ENCODE data around the gene CDH4.

CDH4 gene

GRCh38 chr20:61279621-61280150, 27.6 kb downstream of the CDH4 start:
- Histone ChIP-seq H3K9me3 (ENCODE audit: control insufficient read depth in 1 of 2, low read length in 2 of 2) (peaks cover 12 to 23% of the 10 kb centered on the region in 2 donors), H3K27ac (ENCODE audit: low read depth, low read length) (no peak overlapping the region), H3K4me3 (ENCODE audit: low read depth in 1 of 2, low read length in 2 of 2) (no peak overlapping the region), H3K4me1 (ENCODE audit: control insufficient read depth in 1 of 2, insufficient read depth in 2 of 2, low read length in 2 of 2) (no peaks in the 10 kb centered on the region), H3K27me3 (ENCODE audit: control insufficient read depth in 1 of 2, insufficient read depth in 2 of 2, low read length in 2 of 2) (no peaks in the 10 kb centered on the region), H3K36me3 (ENCODE audit: control insufficient read depth in 1 of 2, insufficient read depth in 2 of 2, low read length in 2 of 2) (no peaks in the 10 kb centered on the region), H3K9ac (ENCODE audit: low read depth in 1 of 2, low read length in 2 of 2) (no peak overlapping the region)

GRCh38 chr20:61280217-61280980, 28.3 kb downstream of the CDH4 start:
- no peak overlapping the region for H3K4me3 ChIP-seq (ENCODE audit: low read depth in 1 of 2, low read length in 2 of 2)
- no peaks in the 10 kb centered on the region for H3K36me3 ChIP-seq (ENCODE audit: control insufficient read depth in 1 of 2, insufficient read depth in 2 of 2, low read length in 2 of 2)
- H3K27ac ChIP-seq (ENCODE audit: low read depth, low read length): no peak overlapping the region
- H3K4me1 ChIP-seq (ENCODE audit: control insufficient read depth in 1 of 2, insufficient read depth in 2 of 2, low read length in 2 of 2): no peaks in the 10 kb centered on the region
- peaks cover 11 to 25% of the 10 kb centered on the region in 2 donors for H3K9me3 ChIP-seq (ENCODE audit: control insufficient read depth in 1 of 2, low read length in 2 of 2)
- H3K9ac ChIP-seq (ENCODE audit: low read depth in 1 of 2, low read length in 2 of 2): no peak overlapping the region
- no peaks in the 10 kb centered on the region for H3K27me3 ChIP-seq (ENCODE audit: control insufficient read depth in 1 of 2, insufficient read depth in 2 of 2, low read length in 2 of 2)

- Histone ChIP-seq H3K36me3 (ENCODE audit: control insufficient read depth in 1 of 2, insufficient read depth in 2 of 2, low read length in 2 of 2) (no peaks in the 10 kb centered on the region), H3K9ac (ENCODE audit: low read depth in 1 of 2, low read length in 2 of 2) (no peak overlapping the region), H3K4me1 (ENCODE audit: control insufficient read depth in 1 of 2, insufficient read depth in 2 of 2, low read length in 2 of 2) (no peaks in the 10 kb centered on the region), H3K27me3 (ENCODE audit: control insufficient read depth in 1 of 2, insufficient read depth in 2 of 2, low read length in 2 of 2) (no peaks in the 10 kb centered on the region), H3K9me3 (ENCODE audit: control insufficient read depth in 1 of 2, low read length in 2 of 2) (peaks cover 11 to 25% of the 10 kb centered on the region in 2 donors), H3K27ac (ENCODE audit: low read depth, low read length) (no peak overlapping the region), H3K4me3 (ENCODE audit: low read depth in 1 of 2, low read length in 2 of 2) (no peak overlapping the region)
Observed at GRCh38 chr20:61281286-61281795, 29.3 kb downstream of the CDH4 start.

- Histone ChIP-seq H3K27ac (ENCODE audit: low read depth, low read length) (no peak overlapping the region), H3K4me3 (ENCODE audit: low read depth in 1 of 2, low read length in 2 of 2) (no peak overlapping the region), H3K4me1 (ENCODE audit: control insufficient read depth in 1 of 2, insufficient read depth in 2 of 2, low read length in 2 of 2) (no peaks in the 10 kb centered on the region), H3K27me3 (ENCODE audit: control insufficient read depth in 1 of 2, insufficient read depth in 2 of 2, low read length in 2 of 2) (no peaks in the 10 kb centered on the region), H3K36me3 (ENCODE audit: control insufficient read depth in 1 of 2, insufficient read depth in 2 of 2, low read length in 2 of 2) (no peaks in the 10 kb centered on the region), H3K9me3 (ENCODE audit: control insufficient read depth in 1 of 2, low read length in 2 of 2) (peaks cover 11 to 25% of the 10 kb centered on the region in 2 donors), H3K9ac (ENCODE audit: low read depth in 1 of 2, low read length in 2 of 2) (no peak overlapping the region)
Observed at GRCh38 chr20:61284752-61285151, 32.7 kb downstream of the CDH4 start.

GRCh38 chr20:61285152-61285645, 33.1 kb downstream of the CDH4 start:
- H3K27ac ChIP-seq (ENCODE audit: low read depth, low read length): no peak overlapping the region
- H3K4me3 ChIP-seq (ENCODE audit: low read depth in 1 of 2, low read length in 2 of 2): no peak overlapping the region
- no peaks in the 10 kb centered on the region for H3K36me3 ChIP-seq (ENCODE audit: control insufficient read depth in 1 of 2, insufficient read depth in 2 of 2, low read length in 2 of 2)
- no peak overlapping the region for H3K9ac ChIP-seq (ENCODE audit: low read depth in 1 of 2, low read length in 2 of 2)
- no peaks in the 10 kb centered on the region for H3K27me3 ChIP-seq (ENCODE audit: control insufficient read depth in 1 of 2, insufficient read depth in 2 of 2, low read length in 2 of 2)
- peaks cover 11 to 25% of the 10 kb centered on the region in 2 donors for H3K9me3 ChIP-seq (ENCODE audit: control insufficient read depth in 1 of 2, low read length in 2 of 2)
- no peaks in the 10 kb centered on the region for H3K4me1 ChIP-seq (ENCODE audit: control insufficient read depth in 1 of 2, insufficient read depth in 2 of 2, low read length in 2 of 2)

- Histone ChIP-seq H3K27me3 (ENCODE audit: control insufficient read depth in 1 of 2, insufficient read depth in 2 of 2, low read length in 2 of 2) (no peaks in the 10 kb centered on the region), H3K4me1 (ENCODE audit: control insufficient read depth in 1 of 2, insufficient read depth in 2 of 2, low read length in 2 of 2) (no peaks in the 10 kb centered on the region)
Observed at GRCh38 chr20:61285691-61286090, 33.6 kb downstream of the CDH4 start.

GRCh38 chr20:61287583-61288275, 35.7 kb downstream of the CDH4 start:
- Histone ChIP-seq H3K9ac (ENCODE audit: low read depth in 1 of 2, low read length in 2 of 2) (no peak overlapping the region), H3K36me3 (ENCODE audit: control insufficient read depth in 1 of 2, insufficient read depth in 2 of 2, low read length in 2 of 2) (no peaks in the 10 kb centered on the region), H3K27ac (ENCODE audit: low read depth, low read length) (no peak overlapping the region), H3K9me3 (ENCODE audit: control insufficient read depth in 1 of 2, low read length in 2 of 2) (peaks cover 7 to 14% of the 10 kb centered on the region in 2 donors), H3K4me1 (ENCODE audit: control insufficient read depth in 1 of 2, insufficient read depth in 2 of 2, low read length in 2 of 2) (no peaks in the 10 kb centered on the region), H3K27me3 (ENCODE audit: control insufficient read depth in 1 of 2, insufficient read depth in 2 of 2, low read length in 2 of 2) (no peaks in the 10 kb centered on the region), H3K4me3 (ENCODE audit: low read depth in 1 of 2, low read length in 2 of 2) (no peak overlapping the region)

More at GRCh38 chr20:61285691-61286090, 33.6 kb downstream of the CDH4 start:
- no peak overlapping the region for H3K27ac ChIP-seq (ENCODE audit: low read depth, low read length)
- no peaks in the 10 kb centered on the region for H3K36me3 ChIP-seq (ENCODE audit: control insufficient read depth in 1 of 2, insufficient read depth in 2 of 2, low read length in 2 of 2)
- peaks cover 11 to 25% of the 10 kb centered on the region in 2 donors for H3K9me3 ChIP-seq (ENCODE audit: control insufficient read depth in 1 of 2, low read length in 2 of 2)
- no peak overlapping the region for H3K9ac ChIP-seq (ENCODE audit: low read depth in 1 of 2, low read length in 2 of 2)
- H3K4me3 ChIP-seq (ENCODE audit: low read depth in 1 of 2, low read length in 2 of 2): no peak overlapping the region

- Histone ChIP-seq H3K27ac (ENCODE audit: low read depth, low read length) (no peak overlapping the region), H3K9me3 (ENCODE audit: control insufficient read depth in 1 of 2, low read length in 2 of 2) (peaks cover 3 to 12% of the 10 kb centered on the region in 2 donors), H3K36me3 (ENCODE audit: control insufficient read depth in 1 of 2, insufficient read depth in 2 of 2, low read length in 2 of 2) (no peaks in the 10 kb centered on the region), H3K4me1 (ENCODE audit: control insufficient read depth in 1 of 2, insufficient read depth in 2 of 2, low read length in 2 of 2) (no peaks in the 10 kb centered on the region), H3K27me3 (ENCODE audit: control insufficient read depth in 1 of 2, insufficient read depth in 2 of 2, low read length in 2 of 2) (no peaks in the 10 kb centered on the region), H3K9ac (ENCODE audit: low read depth in 1 of 2, low read length in 2 of 2) (no peak overlapping the region), H3K4me3 (ENCODE audit: low read depth in 1 of 2, low read length in 2 of 2) (no peak overlapping the region)
Observed at GRCh38 chr20:61288331-61288784, 36.3 kb downstream of the CDH4 start.

GRCh38 chr20:61289166-61289565, 37.1 kb downstream of the CDH4 start:
- Histone ChIP-seq H3K9me3 (ENCODE audit: control insufficient read depth in 1 of 2, low read length in 2 of 2) (peaks cover 0 to 7% of the 10 kb centered on the region in 2 donors), H3K36me3 (ENCODE audit: control insufficient read depth in 1 of 2, insufficient read depth in 2 of 2, low read length in 2 of 2) (no peaks in the 10 kb centered on the region), H3K27me3 (ENCODE audit: control insufficient read depth in 1 of 2, insufficient read depth in 2 of 2, low read length in 2 of 2) (no peaks in the 10 kb centered on the region), H3K4me1 (ENCODE audit: control insufficient read depth in 1 of 2, insufficient read depth in 2 of 2, low read length in 2 of 2) (no peaks in the 10 kb centered on the region), H3K27ac (ENCODE audit: low read depth, low read length) (no peak overlapping the region), H3K4me3 (ENCODE audit: low read depth in 1 of 2, low read length in 2 of 2) (no peak overlapping the region), H3K9ac (ENCODE audit: low read depth in 1 of 2, low read length in 2 of 2) (no peak overlapping the region)

GRCh38 chr20:61290721-61291120, 38.7 kb downstream of the CDH4 start:
- H3K36me3 ChIP-seq (ENCODE audit: control insufficient read depth in 1 of 2, insufficient read depth in 2 of 2, low read length in 2 of 2): no peaks in the 10 kb centered on the region
- H3K9ac ChIP-seq (ENCODE audit: low read depth in 1 of 2, low read length in 2 of 2): no peak overlapping the region
- H3K4me1 ChIP-seq (ENCODE audit: control insufficient read depth in 1 of 2, insufficient read depth in 2 of 2, low read length in 2 of 2): no peaks in the 10 kb centered on the region
- H3K9me3 ChIP-seq (ENCODE audit: control insufficient read depth in 1 of 2, low read length in 2 of 2): peaks cover 0 to 5% of the 10 kb centered on the region in 2 donors
- H3K27me3 ChIP-seq (ENCODE audit: control insufficient read depth in 1 of 2, insufficient read depth in 2 of 2, low read length in 2 of 2): no peaks in the 10 kb centered on the region
- H3K27ac ChIP-seq (ENCODE audit: low read depth, low read length): no peak overlapping the region
- no peak overlapping the region for H3K4me3 ChIP-seq (ENCODE audit: low read depth in 1 of 2, low read length in 2 of 2)
